GM21526 (cell line): ENCODE data around the gene NFYA.

Source experiments
- ATAC-seq: cut with Tn5 transposase; IDR thresholded peaks from one replicate; pipeline ENCODE4 v1.9.1; 2021; ENCODE audit warnings: moderate library complexity; ENCODE audit not compliant: unreplicated experiment, low FRiP score

Gene NFYA

DNA sequence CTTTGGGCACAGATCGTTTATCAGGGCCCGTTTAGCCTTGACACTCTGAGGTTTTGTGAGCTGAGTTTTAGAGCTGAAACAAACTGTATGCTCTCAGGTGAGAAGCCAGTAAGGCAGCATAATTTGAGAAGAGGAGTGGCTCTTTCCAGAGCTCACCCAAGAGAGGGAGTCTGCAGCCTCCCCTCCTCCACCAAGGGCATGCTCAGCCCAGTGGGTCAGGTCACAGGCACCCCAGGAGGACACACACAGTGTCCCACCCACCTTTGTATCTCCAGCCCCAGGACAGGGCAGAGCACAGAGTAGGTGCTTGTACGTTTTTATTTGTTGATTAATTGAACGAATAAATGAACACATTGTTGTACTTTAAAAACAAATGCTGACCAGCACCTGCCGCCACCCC lies 27.1 kb upstream of the NFYA start:
- no peak for ATAC-seq

- no peak for ATAC-seq
Measured at GRCh38 chr6:41046084-41046483, 26.7 kb upstream of the NFYA start.

DNA sequence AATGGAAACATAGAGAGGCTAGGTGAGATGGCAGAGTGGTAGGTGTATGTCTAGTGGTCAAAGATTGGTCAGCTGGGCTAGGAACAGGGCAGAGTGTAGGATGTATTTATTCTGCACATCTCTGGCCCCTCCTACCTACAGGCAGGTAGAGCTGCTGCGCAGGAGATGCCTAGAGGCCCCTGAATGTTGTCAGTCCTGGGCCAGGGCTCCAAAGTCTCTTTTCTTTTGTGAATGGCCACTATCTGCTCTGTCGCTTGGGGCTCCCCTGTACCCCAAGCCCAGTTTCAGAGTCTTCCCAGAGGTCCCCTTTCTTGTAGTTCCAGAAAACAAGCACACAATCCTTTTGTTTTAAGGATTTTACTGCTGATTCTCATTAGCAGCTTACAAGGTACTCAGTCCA lies 25.5 kb upstream of the NFYA start:
- ATAC-seq: no peak

- no peak for ATAC-seq
Measured at GRCh38 chr6:41047745-41048732, 24.7 kb upstream of the NFYA start.

DNA sequence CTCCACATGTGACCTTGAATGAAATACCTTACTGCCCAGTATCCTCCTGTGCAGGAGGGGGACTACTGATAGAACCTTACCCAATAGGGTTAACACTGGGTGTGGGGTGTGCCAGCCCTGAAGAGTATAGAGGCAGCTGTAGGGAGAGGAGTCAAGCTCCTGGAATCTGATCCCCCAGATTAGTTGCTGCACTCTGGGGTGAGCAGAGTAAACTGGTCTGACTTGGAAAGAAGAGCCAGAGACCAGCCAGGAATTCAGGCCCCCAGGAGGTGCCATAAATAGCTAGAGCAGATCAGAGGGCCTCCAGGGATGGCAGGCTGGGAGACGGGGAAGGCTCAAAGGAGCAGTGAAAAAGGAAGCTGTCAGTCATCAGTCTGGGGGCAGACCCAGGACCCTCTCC lies 23.3 kb upstream of the NFYA start:
- no peak for ATAC-seq

- no peak for ATAC-seq
Measured at GRCh38 chr6:41049955-41050354, 22.8 kb upstream of the NFYA start.

DNA sequence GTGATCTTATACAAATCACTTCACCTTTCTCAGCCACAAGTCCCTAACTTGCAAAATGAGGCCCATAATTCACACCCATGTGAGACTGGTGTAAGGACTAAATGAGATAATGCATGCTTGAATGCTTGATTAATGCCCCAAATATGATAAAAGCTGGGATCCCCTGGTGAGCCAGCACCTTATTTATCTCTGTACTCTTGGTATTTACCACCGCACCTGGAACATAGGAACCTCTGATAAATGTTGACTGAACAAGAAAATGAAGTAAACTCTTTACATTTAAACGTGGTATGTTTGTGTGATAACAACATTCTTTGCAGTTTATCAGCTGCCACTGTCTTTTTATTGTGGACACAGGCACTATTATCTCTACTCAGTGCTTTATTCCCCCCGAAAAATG lies 22.2 kb upstream of the NFYA start:
- ATAC-seq: no peak

DNA sequence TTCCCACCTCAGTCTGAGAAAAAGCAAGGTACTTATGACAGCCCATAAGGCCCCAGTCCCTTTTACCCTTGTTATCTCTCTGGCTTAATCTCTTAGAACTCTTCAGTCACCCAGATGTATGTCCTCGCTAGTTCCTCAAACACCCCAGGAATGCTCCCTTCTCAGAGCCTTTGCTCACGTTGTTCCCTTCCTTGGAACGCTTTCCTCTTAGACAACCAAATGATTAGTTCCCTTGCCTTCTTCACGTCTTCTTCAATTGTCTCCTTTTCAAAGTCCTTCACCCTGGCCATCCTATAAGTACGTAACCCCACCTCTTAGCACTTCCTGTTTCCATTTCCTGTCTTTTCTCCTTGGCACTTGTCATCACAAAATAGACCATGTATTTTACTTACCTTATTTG lies 20.9 kb upstream of the NFYA start:
- ATAC-seq: no peak

- no peak for ATAC-seq
Measured at GRCh38 chr6:41053041-41053440, 19.7 kb upstream of the NFYA start, which contains the start of gene APOBEC2. Gene APOBEC2 (plus strand): TSS chr6:41053202. CDS start chr6:41053348, 146 bp downstream.

GRCh38 chr6:41054511-41054910 lies 18.3 kb upstream of the NFYA start:
- ATAC-seq: no peak

- ATAC-seq: no peak
Measured at GRCh38 chr6:41055149-41055548, 17.6 kb upstream of the NFYA start.

GRCh38 chr6:41056768-41057490 lies 15.8 kb upstream of the NFYA start:
- ATAC-seq: no peak

- ATAC-seq: no peak
Measured at GRCh38 chr6:41058783-41059181, 14.0 kb upstream of the NFYA start.

- no peak for ATAC-seq
Measured at GRCh38 chr6:41059556-41059955, 13.2 kb upstream of the NFYA start.

DNA sequence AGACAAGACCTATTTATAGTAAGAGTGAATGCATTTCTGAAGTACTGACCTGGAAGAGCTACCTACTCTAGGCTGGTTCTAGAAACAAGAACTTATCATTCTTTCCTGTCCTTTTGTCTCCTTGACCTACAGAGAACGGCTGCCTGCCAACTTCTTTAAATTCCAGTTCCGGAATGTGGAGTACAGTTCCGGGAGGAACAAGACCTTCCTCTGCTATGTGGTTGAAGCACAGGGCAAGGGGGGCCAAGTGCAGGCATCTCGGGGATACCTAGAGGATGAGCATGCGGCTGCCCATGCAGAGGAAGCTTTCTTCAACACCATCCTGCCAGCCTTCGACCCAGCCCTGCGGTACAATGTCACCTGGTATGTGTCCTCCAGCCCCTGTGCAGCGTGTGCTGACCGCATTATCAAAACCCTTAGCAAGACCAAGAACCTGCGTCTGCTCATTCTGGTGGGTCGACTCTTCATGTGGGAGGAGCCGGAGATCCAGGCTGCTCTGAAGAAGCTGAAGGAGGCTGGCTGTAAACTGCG lies 11.5 kb upstream of the NFYA start:
- no peak for ATAC-seq

- ATAC-seq: no peak
Measured at GRCh38 chr6:41062056-41062455, 10.7 kb upstream of the NFYA start.

- no peak for ATAC-seq
Measured at GRCh38 chr6:41063884-41064285, 8.9 kb upstream of the NFYA start.

- ATAC-seq: no peak
Measured at GRCh38 chr6:41064841-41065240, 7.9 kb upstream of the NFYA start.

GRCh38 chr6:41065550-41066026 lies 7.2 kb upstream of the NFYA start:
- no peak for ATAC-seq

DNA sequence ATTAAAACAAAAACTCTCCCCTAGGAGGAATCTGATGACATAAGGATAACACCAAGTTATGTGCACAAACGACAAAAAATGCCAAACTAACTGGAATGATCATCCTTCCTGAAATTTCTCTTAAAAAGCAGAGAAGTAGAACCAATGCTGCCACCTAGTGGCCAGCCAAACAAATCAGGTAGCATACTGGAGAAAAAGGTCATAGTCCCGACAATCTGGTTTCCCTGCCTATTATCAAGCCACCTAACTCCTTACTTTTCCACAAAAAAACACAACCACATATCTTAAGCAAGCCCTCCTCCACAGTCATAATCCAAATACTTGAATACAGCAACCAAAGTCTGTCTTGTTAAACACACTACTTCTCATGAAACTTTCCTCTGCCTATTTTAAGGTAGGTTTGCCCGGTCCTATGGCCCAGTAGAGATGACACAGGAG lies 5.9 kb upstream of the NFYA start:
- no peak for ATAC-seq

DNA sequence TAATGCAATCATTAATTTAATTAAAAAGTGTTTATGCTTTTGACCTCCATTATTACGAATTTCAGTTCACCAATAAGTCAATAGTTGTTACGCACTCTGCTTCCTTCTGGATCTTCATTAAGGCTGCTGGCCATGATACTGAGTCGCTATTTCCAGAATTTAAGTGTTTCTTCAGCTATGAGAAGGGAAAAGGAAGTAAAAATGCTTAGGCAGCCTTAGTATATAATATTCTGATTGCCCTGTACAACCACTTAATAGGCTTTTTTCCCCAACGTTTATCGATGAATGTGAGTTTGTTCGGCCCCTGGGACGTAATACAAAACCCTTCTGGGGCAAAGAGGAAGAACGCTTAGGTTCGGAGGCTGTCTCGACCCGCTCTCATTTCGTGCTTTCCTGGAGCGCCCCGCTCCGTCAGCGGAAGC lies 1.3 kb upstream of the NFYA start:
- ATAC-seq: no peak
